ENCODE results near the gene FYB1. TPM values are rescaled to one million over a fixed set of nuclear protein-coding genes. Genes with fewer than 3 reads are reported as not detected.
A peak's percentile ranks its signal among the peaks of the same experiment; 100 is the strongest.

The FYB1 gene
- total and polyA plus RNA-seq, 2 of the 8 experiments (the other 6 are each of a cell fraction or from before 2014, with no cell fraction given), result not detected

DNA sequence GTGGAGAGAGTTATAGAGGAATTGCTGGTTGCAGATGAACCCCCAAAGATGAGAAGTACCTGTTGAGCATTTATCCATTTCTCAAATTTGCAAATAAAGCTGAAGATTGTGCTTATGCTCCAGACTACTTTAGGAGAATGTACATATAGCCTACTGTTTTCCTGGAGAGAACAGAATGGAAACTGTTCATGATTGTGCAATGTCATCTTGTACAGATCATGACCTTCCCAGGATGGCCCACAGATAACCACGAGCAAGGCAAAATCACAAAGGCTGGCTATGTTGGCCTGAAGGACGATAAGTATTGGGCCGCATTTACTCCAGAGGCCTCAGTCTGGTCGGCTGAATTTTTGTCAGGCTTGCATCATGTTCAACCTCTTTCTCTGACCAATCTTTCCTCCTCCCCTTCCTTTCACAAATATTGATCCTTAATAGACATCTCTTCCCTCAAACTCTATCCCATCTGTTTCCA, 116.6 kb downstream of the FYB1 start:
- H3K27me3 ChIP-seq (replicated peaks in 1 of 4; ENCODE audit: control insufficient read depth in 3 of 4, extremely low read depth in 1 of 4, insufficient read depth in 3 of 4, low read length in 3 of 4), result no peaks in the 10 kb centered on the region
- no peak overlapping the region for H4K5ac ChIP-seq (ENCODE audit: insufficient read length, low read depth, low read length)
- H3K27ac ChIP-seq (ENCODE audit: low read depth, low read length), result no peak overlapping the region
- H2BK12ac ChIP-seq (ENCODE audit: low read depth, low read length), result no peak overlapping the region
- H3K18ac ChIP-seq (ENCODE audit: extremely low read depth, low read length), result no peak overlapping the region
- no peak overlapping the region for H4K91ac ChIP-seq (replicated peaks; ENCODE audit: insufficient read length, low read length)
- ChIA-PET POLR2A (ENCODE audit: partially characterized antibody) (no interaction called here), CTCF (ENCODE audit: partially characterized antibody) (interaction anchor here (1.3 kb wide), 1 partner anchor 22 kb away, joined by 6 read pairs; no protein-coding TSS in a partner anchor)
- DNase-seq (ENCODE audit: low read depth in 1 of 2, low spot score in 2 of 2) (no peak), FAIRE-seq (no peak)
- no peak overlapping the region for H2BK120ac ChIP-seq (replicated peaks; ENCODE audit: low read depth, low read length)
- H3K4me2 ChIP-seq (ENCODE audit: insufficient read depth in 1 of 2, low read depth in 2 of 2, low read length in 2 of 2), result no peak overlapping the region
- no peak overlapping the region for H2BK15ac ChIP-seq (ENCODE audit: low read length)
- no peak overlapping the region for H3K56ac ChIP-seq (replicated peaks; ENCODE audit: insufficient read length, low read depth, low read length)
- no peak overlapping the region for H2BK20ac ChIP-seq (ENCODE audit: low read length)
- H3K79me2 ChIP-seq (ENCODE audit: control insufficient read depth in 1 of 2, insufficient read depth in 2 of 2, low read length in 2 of 2), result no peaks in the 10 kb centered on the region
- no peaks in the 10 kb centered on the region for H3K36me3 ChIP-seq (ENCODE audit: control insufficient read depth in 2 of 4, insufficient read depth in 4 of 4, low read length in 3 of 4)
- no peak overlapping the region for H3K14ac ChIP-seq (ENCODE audit: insufficient read length)
- H3K79me1 ChIP-seq (ENCODE audit: low read depth, low read length), result no peaks in the 10 kb centered on the region
- H3K4me1 ChIP-seq (replicated peaks in 1 of 4; ENCODE audit: control insufficient read depth in 3 of 4, insufficient read depth in 4 of 4, low read length in 3 of 4), result no peaks in the 10 kb centered on the region
- H2AFZ ChIP-seq (ENCODE audit: low read length), result 0 out of 2 replicates have a peak overlapping the region, but pooled peaks have one; percentile 54
- TF ChIP-seq, protein P1, sequence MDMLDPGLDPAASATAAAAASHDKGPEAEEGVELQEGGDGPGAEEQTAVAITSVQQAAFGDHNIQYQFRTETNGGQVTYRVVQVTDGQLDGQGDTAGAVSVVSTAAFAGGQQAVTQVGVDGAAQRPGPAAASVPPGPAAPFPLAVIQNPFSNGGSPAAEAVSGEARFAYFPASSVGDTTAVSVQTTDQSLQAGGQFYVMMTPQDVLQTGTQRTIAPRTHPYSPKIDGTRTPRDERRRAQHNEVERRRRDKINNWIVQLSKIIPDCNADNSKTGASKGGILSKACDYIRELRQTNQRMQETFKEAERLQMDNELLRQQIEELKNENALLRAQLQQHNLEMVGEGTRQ (IDR thresholded peaks at IDR 0.05; ENCODE audit: low read length), result no peak
- TF ChIP-seq GTF2F1 (IDR thresholded peaks at IDR 0.05; ENCODE audit: borderline replicate concordance, low read depth, low read length) (no peak), FOSL1 (IDR thresholded peaks at IDR 0.05; ENCODE audit: insufficient read depth, low read depth, low read length) (no peak), YY1 (IDR thresholded peaks at IDR 0.05; ENCODE audit: low read depth, low read length) (no peak), EZH2 (IDR thresholded peaks at IDR 0.05; ENCODE audit: low read depth, low read length, severe bottlenecking) (no peak), BACH1 (IDR thresholded peaks at IDR 0.05; ENCODE audit: low read length) (no peak), SP1 (IDR thresholded peaks at IDR 0.05; ENCODE audit: low read depth, low read length) (no peak), PHF8 (conservative IDR thresholded peaks at IDR 0.05; ENCODE audit: low read depth, low read length) (no peak), TEAD4 (IDR thresholded peaks at IDR 0.05; ENCODE audit: low read depth, low read length) (no peak), RXRA (IDR thresholded peaks at IDR 0.05; ENCODE audit: insufficient read depth, low read depth, low read length) (no peak), CBX5 (IDR thresholded peaks at IDR 0.05; ENCODE audit: low read depth, low read length) (no peak)
- TF ChIP-seq, protein P2, sequence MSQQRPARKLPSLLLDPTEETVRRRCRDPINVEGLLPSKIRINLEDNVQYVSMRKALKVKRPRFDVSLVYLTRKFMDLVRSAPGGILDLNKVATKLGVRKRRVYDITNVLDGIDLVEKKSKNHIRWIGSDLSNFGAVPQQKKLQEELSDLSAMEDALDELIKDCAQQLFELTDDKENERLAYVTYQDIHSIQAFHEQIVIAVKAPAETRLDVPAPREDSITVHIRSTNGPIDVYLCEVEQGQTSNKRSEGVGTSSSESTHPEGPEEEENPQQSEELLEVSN (IDR thresholded peaks at IDR 0.05), result no peak
- H2AK5ac ChIP-seq (ENCODE audit: low read depth, low read length), result no peak overlapping the region
- H3K9ac ChIP-seq (replicated peaks in 1 of 4; ENCODE audit: extremely low read depth in 1 of 4, low read depth in 3 of 4, low read length in 3 of 4), result no peak overlapping the region
- H3K9me3 ChIP-seq (ENCODE audit: insufficient read depth in 2 of 2, low read depth in 1 of 2, low read length in 1 of 2), result no peaks in the 10 kb centered on the region
- H3K4me3 ChIP-seq (ENCODE audit: extremely low read depth in 1 of 4, insufficient read depth in 2 of 4, low read depth in 3 of 4, low read length in 4 of 4), result no peak overlapping the region
- 93% methylated on average over 4 of the region's 4 CpGs; no CpG with 5 or more reads in 1 of the 2 experiments for WGBS, 2 experiments (ENCODE audit: extremely low coverage in 1 of 2, insufficient coverage in 1 of 2, insufficient read length in 1 of 2, insufficient replicate concordance in 2 of 2, low coverage in 1 of 2, low lambda C conversion rate in 2 of 2, missing lambda C conversion rate in 1 of 2)
- H3K23me2 ChIP-seq (ENCODE audit: low read depth, low read length), result no peaks in the 10 kb centered on the region
- H4K20me1 ChIP-seq (replicated peaks in 1 of 2; ENCODE audit: control insufficient read depth in 1 of 2, insufficient read depth in 2 of 2, low read length in 2 of 2), result no peaks in the 10 kb centered on the region
- H3K23ac ChIP-seq (ENCODE audit: insufficient read length), result no peak overlapping the region
- no peak overlapping the region for H4K8ac ChIP-seq (ENCODE audit: extremely low read depth, insufficient read depth, low read length)
- H2BK5ac ChIP-seq (ENCODE audit: low read depth, low read length), result no peak overlapping the region
- H3K4ac ChIP-seq (replicated peaks; ENCODE audit: insufficient read length, low read depth, low read length), result no peak overlapping the region

Data from H1 (cell line).